Suprapubic skin (tissue), 4 donors: ENCODE measurements around the gene PRKRA.

Source experiments
- CTCF ChIP-seq, 2 donors: fragments of 200-600 bp in 1 of 2; fragments of 450-650 bp in 1 of 2; sonication (generic) in 1 of 2; IDR thresholded peaks; one replicate each; pipeline ENCODE4 v1.5.1; 2016 to 2019; ENCODE audit warnings: antibody characterized with exemption in 2 of 2, mild to moderate bottlenecking in 1 of 2, moderate library complexity in 1 of 2
- EP300 ChIP-seq: sonication (generic); formaldehyde crosslinking; IDR thresholded peaks from one replicate; pipeline ENCODE4 v1.6.1; 2017; ENCODE audit warnings: antibody characterized with exemption
- POLR2A ChIP-seq, 2 donors: fragments of 450-650 bp; IDR thresholded peaks; one replicate each; pipeline ENCODE4 v1.6.1; 2017; ENCODE audit warnings: antibody characterized with exemption in 2 of 2, mild to moderate bottlenecking in 2 of 2, moderate library complexity in 2 of 2
- POLR2AphosphoS5 ChIP-seq, 3 donors: sonication (generic); formaldehyde crosslinking; IDR thresholded peaks; one replicate each; pipeline ENCODE4 v1.6.1; 2017; ENCODE audit warnings: antibody characterized with exemption in 3 of 3

DNA sequence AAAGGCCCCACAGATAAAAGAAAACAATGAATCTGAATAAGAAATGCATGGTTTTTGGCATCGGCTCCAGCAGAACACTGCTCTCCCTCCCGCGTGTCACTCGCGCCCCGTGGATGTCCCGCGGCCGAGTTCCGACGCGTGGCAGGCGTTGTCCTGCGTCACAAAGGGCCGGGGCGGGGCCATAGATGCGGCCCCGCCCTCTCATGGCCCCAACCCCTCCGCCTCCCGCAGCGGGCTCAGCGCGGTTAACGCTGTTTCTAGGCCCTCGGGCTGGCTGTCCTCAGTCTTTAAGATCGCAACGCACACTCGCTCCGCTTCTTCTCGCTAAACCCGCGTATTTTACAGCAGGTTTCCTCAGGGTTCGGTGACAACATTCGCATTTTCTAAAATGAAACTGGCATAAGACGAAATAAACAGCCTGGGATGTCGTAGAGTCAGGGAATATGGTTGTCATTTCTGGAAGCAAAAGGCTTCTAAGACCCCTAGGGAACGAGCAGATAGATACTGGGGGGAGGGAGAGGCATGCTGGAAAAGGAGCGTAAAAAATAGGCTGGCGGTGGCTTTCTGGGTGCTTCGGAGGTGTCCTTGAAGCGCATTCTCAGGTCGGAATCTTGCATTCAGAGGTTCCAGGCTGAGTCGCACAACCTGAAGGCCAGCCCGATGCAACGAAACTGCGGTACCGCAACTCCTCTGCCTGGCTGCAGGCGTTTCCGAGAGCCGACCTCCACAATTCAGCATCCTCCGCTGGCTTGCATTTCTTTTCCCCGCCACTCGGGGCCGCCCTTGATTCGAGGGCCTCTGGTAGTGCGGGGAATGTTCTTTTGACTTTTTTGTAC lies 27.7 kb upstream of the PRKRA start, which contains the start of gene FKBP7:
- TF ChIP-seq CTCF (IDR thresholded peaks at IDR 0.05) = peak; percentile 26 to 65
- TF ChIP-seq POLR2A (IDR thresholded peaks at IDR 0.05) = peak in 1 of 2 donors; percentile 64
- peak in 1 of 3 donors; percentile 70 for TF ChIP-seq POLR2AphosphoS5 (IDR thresholded peaks at IDR 0.05)
- TF ChIP-seq EP300 = no peak
